ENCODE results near the gene NXF3.
"Not testable (repeated sequence)": the region's sequence is repeated elsewhere in the genome, so short reads cannot be mapped to it uniquely, and the experiment has no call there.

The NXF3 gene

GRCh38 chrX:103092942-103093341 lies at the start of gene NXF3:
TSS of gene NXF3 (minus strand) at chrX:103093143. CDS start at chrX:103093023, 120 bp downstream.
- Histone ChIP-seq H3K4me1 (ENCODE audit: control insufficient read depth in 2 of 2, insufficient read depth in 2 of 2, low read length in 2 of 2) (no peaks in the 10 kb centered on the region), H3K27ac (ENCODE audit: low read depth in 2 of 2, low read length in 2 of 2) (no peak within 1 kb of the TSS), H3K27me3 (ENCODE audit: control insufficient read depth in 2 of 2, insufficient read depth in 2 of 2, low read length in 2 of 2) (no peaks in the 10 kb centered on the region), H3K36me3 (ENCODE audit: control insufficient read depth in 2 of 2, insufficient read depth in 2 of 2, low read length in 2 of 2) (no peaks in the 10 kb centered on the region), H3K4me3 (ENCODE audit: low read length in 2 of 2) (no peak within 1 kb of the TSS), H3K9me3 (ENCODE audit: control insufficient read depth in 2 of 2, low read length in 2 of 2) (no peaks in the 10 kb centered on the region), H3K9ac (ENCODE audit: low read depth in 1 of 2, low read length in 2 of 2) (no peak within 1 kb of the TSS)

- H3K27ac ChIP-seq (ENCODE audit: low read depth in 2 of 2, low read length in 2 of 2); H3K9ac ChIP-seq (ENCODE audit: low read depth in 1 of 2, low read length in 2 of 2); H3K4me3 ChIP-seq (ENCODE audit: low read length in 2 of 2); H3K36me3 ChIP-seq (ENCODE audit: control insufficient read depth in 2 of 2, insufficient read depth in 2 of 2, low read length in 2 of 2); H3K9me3 ChIP-seq (ENCODE audit: control insufficient read depth in 2 of 2, low read length in 2 of 2); H3K27me3 ChIP-seq (ENCODE audit: control insufficient read depth in 2 of 2, insufficient read depth in 2 of 2, low read length in 2 of 2); H3K4me1 ChIP-seq (ENCODE audit: control insufficient read depth in 2 of 2, insufficient read depth in 2 of 2, low read length in 2 of 2): not testable (repeated sequence)
Observed at GRCh38 chrX:103136528-103136927, 43.6 kb upstream of the NXF3 start.

GRCh38 chrX:103124284-103124683 lies 31.3 kb upstream of the NXF3 start:
- H3K36me3 ChIP-seq (ENCODE audit: control insufficient read depth in 2 of 2, insufficient read depth in 2 of 2, low read length in 2 of 2), result no peaks in the 10 kb centered on the region
- no peak overlapping the region for H3K4me3 ChIP-seq (ENCODE audit: low read length in 2 of 2)
- H3K27ac ChIP-seq (ENCODE audit: low read depth in 2 of 2, low read length in 2 of 2), result no peak overlapping the region
- peaks cover 0 to 3% of the 10 kb centered on the region in 2 donors for H3K27me3 ChIP-seq (ENCODE audit: control insufficient read depth in 2 of 2, insufficient read depth in 2 of 2, low read length in 2 of 2)
- H3K9ac ChIP-seq (ENCODE audit: low read depth in 1 of 2, low read length in 2 of 2), result no peak overlapping the region
- H3K4me1 ChIP-seq (ENCODE audit: control insufficient read depth in 2 of 2, insufficient read depth in 2 of 2, low read length in 2 of 2), result no peaks in the 10 kb centered on the region
- no peaks in the 10 kb centered on the region for H3K9me3 ChIP-seq (ENCODE audit: control insufficient read depth in 2 of 2, low read length in 2 of 2)

- peaks cover 0 to 3% of the 10 kb centered on the region in 2 donors for H3K27me3 ChIP-seq (ENCODE audit: control insufficient read depth in 2 of 2, insufficient read depth in 2 of 2, low read length in 2 of 2)
- H3K27ac ChIP-seq (ENCODE audit: low read depth in 2 of 2, low read length in 2 of 2), result no peak overlapping the region
- H3K9me3 ChIP-seq (ENCODE audit: control insufficient read depth in 2 of 2, low read length in 2 of 2), result no peaks in the 10 kb centered on the region
- no peak overlapping the region for H3K4me3 ChIP-seq (ENCODE audit: low read length in 2 of 2)
- H3K9ac ChIP-seq (ENCODE audit: low read depth in 1 of 2, low read length in 2 of 2), result no peak overlapping the region
- H3K4me1 ChIP-seq (ENCODE audit: control insufficient read depth in 2 of 2, insufficient read depth in 2 of 2, low read length in 2 of 2), result no peaks in the 10 kb centered on the region
- no peaks in the 10 kb centered on the region for H3K36me3 ChIP-seq (ENCODE audit: control insufficient read depth in 2 of 2, insufficient read depth in 2 of 2, low read length in 2 of 2)
Observed at GRCh38 chrX:103120748-103121147, 27.8 kb upstream of the NXF3 start.

- not testable (repeated sequence) for H3K27ac ChIP-seq (ENCODE audit: low read depth in 2 of 2, low read length in 2 of 2); H3K27me3 ChIP-seq (ENCODE audit: control insufficient read depth in 2 of 2, insufficient read depth in 2 of 2, low read length in 2 of 2); H3K4me3 ChIP-seq (ENCODE audit: low read length in 2 of 2); H3K36me3 ChIP-seq (ENCODE audit: control insufficient read depth in 2 of 2, insufficient read depth in 2 of 2, low read length in 2 of 2); H3K9ac ChIP-seq (ENCODE audit: low read depth in 1 of 2, low read length in 2 of 2); H3K4me1 ChIP-seq (ENCODE audit: control insufficient read depth in 2 of 2, insufficient read depth in 2 of 2, low read length in 2 of 2); H3K9me3 ChIP-seq (ENCODE audit: control insufficient read depth in 2 of 2, low read length in 2 of 2)
Observed at GRCh38 chrX:103116970-103117369, 24.0 kb upstream of the NXF3 start.

GRCh38 chrX:103109497-103109896 lies 16.6 kb upstream of the NXF3 start:
- not testable (repeated sequence) for H3K27ac ChIP-seq (ENCODE audit: low read depth in 2 of 2, low read length in 2 of 2); H3K9me3 ChIP-seq (ENCODE audit: control insufficient read depth in 2 of 2, low read length in 2 of 2); H3K27me3 ChIP-seq (ENCODE audit: control insufficient read depth in 2 of 2, insufficient read depth in 2 of 2, low read length in 2 of 2); H3K4me3 ChIP-seq (ENCODE audit: low read length in 2 of 2); H3K36me3 ChIP-seq (ENCODE audit: control insufficient read depth in 2 of 2, insufficient read depth in 2 of 2, low read length in 2 of 2); H3K4me1 ChIP-seq (ENCODE audit: control insufficient read depth in 2 of 2, insufficient read depth in 2 of 2, low read length in 2 of 2); H3K9ac ChIP-seq (ENCODE audit: low read depth in 1 of 2, low read length in 2 of 2)

- H3K27me3 ChIP-seq (ENCODE audit: control insufficient read depth in 2 of 2, insufficient read depth in 2 of 2, low read length in 2 of 2), result no peaks in the 10 kb centered on the region
- H3K27ac ChIP-seq (ENCODE audit: low read depth in 2 of 2, low read length in 2 of 2), result no peak overlapping the region
- H3K36me3 ChIP-seq (ENCODE audit: control insufficient read depth in 2 of 2, insufficient read depth in 2 of 2, low read length in 2 of 2), result no peaks in the 10 kb centered on the region
- H3K9ac ChIP-seq (ENCODE audit: low read depth in 1 of 2, low read length in 2 of 2), result no peak overlapping the region
- H3K4me1 ChIP-seq (ENCODE audit: control insufficient read depth in 2 of 2, insufficient read depth in 2 of 2, low read length in 2 of 2), result no peaks in the 10 kb centered on the region
- H3K9me3 ChIP-seq (ENCODE audit: control insufficient read depth in 2 of 2, low read length in 2 of 2), result no peaks in the 10 kb centered on the region
- no peak overlapping the region for H3K4me3 ChIP-seq (ENCODE audit: low read length in 2 of 2)
Observed at GRCh38 chrX:103107836-103108235, 14.9 kb upstream of the NXF3 start.

- not testable (repeated sequence) for H3K4me3 ChIP-seq (ENCODE audit: low read length in 2 of 2); H3K36me3 ChIP-seq (ENCODE audit: control insufficient read depth in 2 of 2, insufficient read depth in 2 of 2, low read length in 2 of 2); H3K27ac ChIP-seq (ENCODE audit: low read depth in 2 of 2, low read length in 2 of 2); H3K9me3 ChIP-seq (ENCODE audit: control insufficient read depth in 2 of 2, low read length in 2 of 2); H3K9ac ChIP-seq (ENCODE audit: low read depth in 1 of 2, low read length in 2 of 2); H3K4me1 ChIP-seq (ENCODE audit: control insufficient read depth in 2 of 2, insufficient read depth in 2 of 2, low read length in 2 of 2); H3K27me3 ChIP-seq (ENCODE audit: control insufficient read depth in 2 of 2, insufficient read depth in 2 of 2, low read length in 2 of 2)
Observed at GRCh38 chrX:103107227-103107737, 14.3 kb upstream of the NXF3 start.

GRCh38 chrX:103104370-103104769 lies 11.4 kb upstream of the NXF3 start:
- not testable (repeated sequence) for H3K4me1 ChIP-seq (ENCODE audit: control insufficient read depth in 2 of 2, insufficient read depth in 2 of 2, low read length in 2 of 2); H3K27ac ChIP-seq (ENCODE audit: low read depth in 2 of 2, low read length in 2 of 2); H3K9ac ChIP-seq (ENCODE audit: low read depth in 1 of 2, low read length in 2 of 2); H3K4me3 ChIP-seq (ENCODE audit: low read length in 2 of 2); H3K9me3 ChIP-seq (ENCODE audit: control insufficient read depth in 2 of 2, low read length in 2 of 2); H3K27me3 ChIP-seq (ENCODE audit: control insufficient read depth in 2 of 2, insufficient read depth in 2 of 2, low read length in 2 of 2); H3K36me3 ChIP-seq (ENCODE audit: control insufficient read depth in 2 of 2, insufficient read depth in 2 of 2, low read length in 2 of 2)

GRCh38 chrX:103103866-103104265 lies 10.9 kb upstream of the NXF3 start:
- not testable (repeated sequence) for H3K4me1 ChIP-seq (ENCODE audit: control insufficient read depth in 2 of 2, insufficient read depth in 2 of 2, low read length in 2 of 2); H3K27me3 ChIP-seq (ENCODE audit: control insufficient read depth in 2 of 2, insufficient read depth in 2 of 2, low read length in 2 of 2); H3K9ac ChIP-seq (ENCODE audit: low read depth in 1 of 2, low read length in 2 of 2); H3K36me3 ChIP-seq (ENCODE audit: control insufficient read depth in 2 of 2, insufficient read depth in 2 of 2, low read length in 2 of 2); H3K4me3 ChIP-seq (ENCODE audit: low read length in 2 of 2); H3K27ac ChIP-seq (ENCODE audit: low read depth in 2 of 2, low read length in 2 of 2); H3K9me3 ChIP-seq (ENCODE audit: control insufficient read depth in 2 of 2, low read length in 2 of 2)
